HEK293 (cell line): ENCODE measurements around the gene PMM1.

Experiments
- SP3 ChIP-seq: fragments of 450-650 bp; formaldehyde crosslinking; IDR thresholded peaks from 2 replicates; pipeline ENCODE4 v1.5.1; 2016; ENCODE audit warnings: missing biosample characterization, missing genetic modification characterization
- ZNF394 ChIP-seq: fragments of 450-650 bp; formaldehyde crosslinking; IDR thresholded peaks from 2 replicates; pipeline ENCODE4 v1.5.1; 2016; ENCODE audit warnings: missing biosample characterization, missing genetic modification characterization, mild to moderate bottlenecking, moderate library complexity, borderline replicate concordance
- ZNF560 ChIP-seq: fragments of 450-650 bp; formaldehyde crosslinking; IDR thresholded peaks from 2 replicates; pipeline ENCODE4 v1.5.1; 2017; ENCODE audit warnings: missing biosample characterization, missing genetic modification characterization, borderline replicate concordance
- TF ChIP-seq, protein P1 (sequence below): fragments of 450-650 bp; formaldehyde crosslinking; IDR thresholded peaks from 2 replicates; pipeline ENCODE4 v1.5.1; 2016; ENCODE audit warnings: missing biosample characterization, missing genetic modification characterization
- TF ChIP-seq, protein P2 (sequence below): sonication (generic); formaldehyde crosslinking; IDR thresholded peaks from 2 replicates; pipeline ENCODE4 v1.8.1; 2022; ENCODE audit warnings: mild to moderate bottlenecking, moderate library complexity, missing genetic modification reagents

DNA sequence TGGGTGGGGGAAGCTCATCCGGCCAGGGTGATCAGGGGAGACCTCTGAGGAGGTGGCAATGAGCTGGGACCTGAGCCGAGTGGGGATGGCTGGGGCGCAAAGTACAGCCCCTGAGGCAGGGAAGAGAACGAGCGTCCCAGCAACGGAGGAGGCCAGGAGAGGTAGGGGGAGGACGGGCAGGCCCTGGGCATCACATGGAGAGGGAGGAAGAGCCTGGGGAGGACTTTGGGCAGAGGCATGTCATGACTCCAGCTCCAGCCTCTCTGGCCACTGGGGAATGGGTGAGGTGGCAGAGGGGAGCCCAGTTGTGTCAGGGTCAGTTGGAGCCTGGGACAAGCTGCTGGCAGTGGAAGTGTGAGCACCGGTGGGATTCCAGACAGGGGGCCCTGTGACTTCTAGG is 11.5 kb downstream of the PMM1 start:
- TF ChIP-seq, protein P1, sequence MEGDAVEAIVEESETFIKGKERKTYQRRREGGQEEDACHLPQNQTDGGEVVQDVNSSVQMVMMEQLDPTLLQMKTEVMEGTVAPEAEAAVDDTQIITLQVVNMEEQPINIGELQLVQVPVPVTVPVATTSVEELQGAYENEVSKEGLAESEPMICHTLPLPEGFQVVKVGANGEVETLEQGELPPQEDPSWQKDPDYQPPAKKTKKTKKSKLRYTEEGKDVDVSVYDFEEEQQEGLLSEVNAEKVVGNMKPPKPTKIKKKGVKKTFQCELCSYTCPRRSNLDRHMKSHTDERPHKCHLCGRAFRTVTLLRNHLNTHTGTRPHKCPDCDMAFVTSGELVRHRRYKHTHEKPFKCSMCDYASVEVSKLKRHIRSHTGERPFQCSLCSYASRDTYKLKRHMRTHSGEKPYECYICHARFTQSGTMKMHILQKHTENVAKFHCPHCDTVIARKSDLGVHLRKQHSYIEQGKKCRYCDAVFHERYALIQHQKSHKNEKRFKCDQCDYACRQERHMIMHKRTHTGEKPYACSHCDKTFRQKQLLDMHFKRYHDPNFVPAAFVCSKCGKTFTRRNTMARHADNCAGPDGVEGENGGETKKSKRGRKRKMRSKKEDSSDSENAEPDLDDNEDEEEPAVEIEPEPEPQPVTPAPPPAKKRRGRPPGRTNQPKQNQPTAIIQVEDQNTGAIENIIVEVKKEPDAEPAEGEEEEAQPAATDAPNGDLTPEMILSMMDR (tag by site-specific recombination): no peak
- TF ChIP-seq SP3 (tag by site-specific recombination) (no peak), ZNF560 (no peak), ZNF394 (tag by site-specific recombination) (no peak)
- TF ChIP-seq, protein P2, sequence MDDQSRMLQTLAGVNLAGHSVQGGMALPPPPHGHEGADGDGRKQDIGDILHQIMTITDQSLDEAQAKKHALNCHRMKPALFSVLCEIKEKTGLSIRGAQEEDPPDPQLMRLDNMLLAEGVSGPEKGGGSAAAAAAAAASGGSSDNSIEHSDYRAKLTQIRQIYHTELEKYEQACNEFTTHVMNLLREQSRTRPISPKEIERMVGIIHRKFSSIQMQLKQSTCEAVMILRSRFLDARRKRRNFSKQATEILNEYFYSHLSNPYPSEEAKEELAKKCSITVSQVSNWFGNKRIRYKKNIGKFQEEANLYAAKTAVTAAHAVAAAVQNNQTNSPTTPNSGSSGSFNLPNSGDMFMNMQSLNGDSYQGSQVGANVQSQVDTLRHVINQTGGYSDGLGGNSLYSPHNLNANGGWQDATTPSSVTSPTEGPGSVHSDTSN (CRISPR knock-in tag): no peak
